ENCODE measurements around the gene SMIM9.

GRCh38 chrX:154791467-154791866 is 43.0 kb downstream of the SMIM9 start:
- TF ChIP-seq POLR2A (IDR thresholded peaks at IDR 0.05), result no peak
- TF ChIP-seq, protein P1, sequence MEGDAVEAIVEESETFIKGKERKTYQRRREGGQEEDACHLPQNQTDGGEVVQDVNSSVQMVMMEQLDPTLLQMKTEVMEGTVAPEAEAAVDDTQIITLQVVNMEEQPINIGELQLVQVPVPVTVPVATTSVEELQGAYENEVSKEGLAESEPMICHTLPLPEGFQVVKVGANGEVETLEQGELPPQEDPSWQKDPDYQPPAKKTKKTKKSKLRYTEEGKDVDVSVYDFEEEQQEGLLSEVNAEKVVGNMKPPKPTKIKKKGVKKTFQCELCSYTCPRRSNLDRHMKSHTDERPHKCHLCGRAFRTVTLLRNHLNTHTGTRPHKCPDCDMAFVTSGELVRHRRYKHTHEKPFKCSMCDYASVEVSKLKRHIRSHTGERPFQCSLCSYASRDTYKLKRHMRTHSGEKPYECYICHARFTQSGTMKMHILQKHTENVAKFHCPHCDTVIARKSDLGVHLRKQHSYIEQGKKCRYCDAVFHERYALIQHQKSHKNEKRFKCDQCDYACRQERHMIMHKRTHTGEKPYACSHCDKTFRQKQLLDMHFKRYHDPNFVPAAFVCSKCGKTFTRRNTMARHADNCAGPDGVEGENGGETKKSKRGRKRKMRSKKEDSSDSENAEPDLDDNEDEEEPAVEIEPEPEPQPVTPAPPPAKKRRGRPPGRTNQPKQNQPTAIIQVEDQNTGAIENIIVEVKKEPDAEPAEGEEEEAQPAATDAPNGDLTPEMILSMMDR (IDR thresholded peaks at IDR 0.05), result no peak

Data from ovary (tissue), 3 donors.